ENCODE measurements around the gene SRPK3.
A peak's percentile ranks its signal among the peaks of the same experiment; 100 is the strongest.

The SRPK3 gene, protein sequence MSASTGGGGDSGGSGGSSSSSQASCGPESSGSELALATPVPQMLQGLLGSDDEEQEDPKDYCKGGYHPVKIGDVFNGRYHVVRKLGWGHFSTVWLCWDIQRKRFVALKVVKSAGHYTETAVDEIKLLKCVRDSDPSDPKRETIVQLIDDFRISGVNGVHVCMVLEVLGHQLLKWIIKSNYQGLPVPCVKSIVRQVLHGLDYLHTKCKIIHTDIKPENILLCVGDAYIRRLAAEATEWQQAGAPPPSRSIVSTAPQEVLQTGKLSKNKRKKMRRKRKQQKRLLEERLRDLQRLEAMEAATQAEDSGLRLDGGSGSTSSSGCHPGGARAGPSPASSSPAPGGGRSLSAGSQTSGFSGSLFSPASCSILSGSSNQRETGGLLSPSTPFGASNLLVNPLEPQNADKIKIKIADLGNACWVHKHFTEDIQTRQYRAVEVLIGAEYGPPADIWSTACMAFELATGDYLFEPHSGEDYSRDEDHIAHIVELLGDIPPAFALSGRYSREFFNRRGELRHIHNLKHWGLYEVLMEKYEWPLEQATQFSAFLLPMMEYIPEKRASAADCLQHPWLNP

DNA sequence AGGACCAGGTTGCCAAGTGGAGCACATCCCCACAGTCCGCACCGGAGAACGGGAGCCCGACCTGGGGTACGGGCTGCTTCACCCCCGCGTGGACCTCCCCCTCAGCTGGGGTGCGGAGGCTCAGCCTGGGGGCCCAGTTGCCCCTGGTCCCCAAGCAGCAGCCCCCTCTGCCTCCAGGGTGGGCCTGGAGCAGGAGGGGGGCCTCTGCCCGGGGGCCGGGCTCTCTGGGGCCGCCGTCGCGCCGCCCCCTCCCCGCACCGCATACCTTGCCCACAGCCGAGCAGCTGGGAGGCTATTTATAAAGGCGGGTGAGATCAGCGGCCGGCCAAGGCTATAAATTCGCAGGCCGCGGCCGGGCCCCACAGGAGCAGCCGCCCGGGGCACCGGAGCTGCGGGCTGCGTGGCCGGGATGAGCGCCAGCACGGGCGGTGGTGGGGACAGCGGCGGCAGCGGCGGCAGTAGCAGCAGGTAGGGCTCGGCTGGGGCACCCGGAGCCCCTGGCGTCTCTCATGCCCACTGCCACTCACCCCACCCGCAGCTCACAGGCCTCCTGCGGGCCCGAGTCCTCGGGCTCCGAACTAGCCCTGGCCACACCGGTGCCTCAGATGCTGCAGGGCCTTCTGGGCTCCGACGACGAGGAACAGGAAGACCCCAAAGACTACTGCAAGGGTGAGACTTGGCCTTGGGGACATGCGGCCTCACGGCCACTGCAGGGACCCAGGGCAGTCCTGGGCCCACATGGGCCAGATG lies at the start of gene SRPK3:
TSS of gene SRPK3 (plus strand) at position 364 of the 750 bp plus-strand sequence. CDS start at position 410, 46 bp downstream.
- Histone ChIP-seq H3K27me3 (peaks cover 0 to 42% (median 20%) of the 10 kb centered on the region in 11 experiments; a peak in 15 of 22 replicates), H3K9ac (peak within 1 kb of the TSS in 8 of 11 experiments; percentile 32 to 70 (median 58); a peak in 14 of 22 replicates), H3K36me3 (peaks cover 0 to 19% (median 7%) of the 10 kb centered on the region in 11 experiments; a peak in 8 of 22 replicates), H3K4me1 (peaks cover 24 to 63% (median 41%) of the 10 kb centered on the region in 10 experiments), H3K27ac (peak within 1 kb of the TSS in 8 of 11 experiments; percentile 29 to 64 (median 54); a peak in 15 of 22 replicates), H3K4me2 (peak within 1 kb of the TSS; percentile 56 to 92 (median 79)), H3K4me3 (peak within 1 kb of the TSS in 5 of 10 experiments; percentile 25 to 40 (median 38); a peak in 7 of 20 replicates), H3K9me3 (replicated peaks in 1 of 11) (peaks cover 0 to 47% (median 9%) of the 10 kb centered on the region in 11 experiments; a peak in 8 of 22 replicates), H4K20me1 (peaks cover 0 to 81% (median 14%) of the 10 kb centered on the region in 11 experiments; a peak in 14 of 22 replicates)
- TF ChIP-seq Cebpa-rat (IDR thresholded peaks at IDR 0.05): no peak

DNA sequence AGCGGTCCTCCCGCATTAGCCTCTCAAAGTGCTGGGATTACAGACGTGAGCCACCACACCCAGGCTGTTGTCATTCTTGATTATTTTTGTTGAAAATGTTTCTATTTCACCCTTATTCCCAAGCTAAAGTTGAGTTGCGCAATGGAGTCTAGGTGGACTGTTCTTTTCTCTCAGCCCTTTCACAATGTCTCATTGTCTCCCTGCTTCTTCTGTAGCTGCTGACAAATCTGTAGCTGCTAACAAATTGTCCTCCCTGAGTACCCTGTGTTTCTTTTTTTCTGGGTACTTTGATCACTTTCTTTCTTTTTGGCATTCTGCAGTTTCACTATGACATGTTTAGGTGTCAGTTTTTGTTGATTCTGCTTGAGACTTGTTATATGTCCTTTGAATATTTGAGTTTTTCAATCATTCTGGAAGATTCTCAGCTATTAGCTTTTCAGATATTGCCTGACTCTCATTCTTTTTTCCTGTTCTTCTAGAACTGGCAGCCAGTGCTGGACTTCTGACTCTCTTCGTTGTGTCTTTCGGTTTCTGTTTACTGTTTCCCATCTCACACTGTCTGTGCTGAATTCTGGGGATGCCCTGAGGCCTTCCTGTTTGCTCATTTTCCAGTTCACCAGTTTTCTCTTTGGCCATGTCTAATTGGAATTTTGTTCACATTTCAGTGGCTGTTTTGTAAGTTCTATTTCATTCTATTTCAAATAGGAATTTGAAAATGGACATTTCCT lies 49.6 kb upstream of the SRPK3 start:
- H4K20me1 ChIP-seq: peaks cover 3 to 75% (median 20%) of the 10 kb centered on the region in 11 experiments; a peak in 20 of 22 replicates
- peaks cover 43 to 94% (median 75%) of the 10 kb centered on the region in 10 experiments for H3K4me1 ChIP-seq
- H3K27me3 ChIP-seq: peaks cover 0 to 69% (median 35%) of the 10 kb centered on the region in 11 experiments; a peak in 15 of 22 replicates
- H3K9me3 ChIP-seq (replicated peaks in 1 of 11): peaks cover 21 to 88% (median 60%) of the 10 kb centered on the region in 11 experiments
- peak overlapping the region in 7 of 11 experiments; percentile 1 to 89 (median 62); a peak in 12 of 22 replicates for H3K4me2 ChIP-seq
- no peak overlapping the region for H3K9ac ChIP-seq
- peak overlapping the region in 6 of 11 experiments; percentile 32 to 76 (median 68); a peak in 9 of 22 replicates for H3K27ac ChIP-seq
- no peak overlapping the region for H3K4me3 ChIP-seq
- peak in 10 of 11 experiments; percentile 14 to 93 (median 72); a peak in 16 of 22 replicates for TF ChIP-seq Cebpa-rat (IDR thresholded peaks at IDR 0.05)
- peaks cover 25 to 50% (median 32%) of the 10 kb centered on the region in 11 experiments for H3K36me3 ChIP-seq

DNA sequence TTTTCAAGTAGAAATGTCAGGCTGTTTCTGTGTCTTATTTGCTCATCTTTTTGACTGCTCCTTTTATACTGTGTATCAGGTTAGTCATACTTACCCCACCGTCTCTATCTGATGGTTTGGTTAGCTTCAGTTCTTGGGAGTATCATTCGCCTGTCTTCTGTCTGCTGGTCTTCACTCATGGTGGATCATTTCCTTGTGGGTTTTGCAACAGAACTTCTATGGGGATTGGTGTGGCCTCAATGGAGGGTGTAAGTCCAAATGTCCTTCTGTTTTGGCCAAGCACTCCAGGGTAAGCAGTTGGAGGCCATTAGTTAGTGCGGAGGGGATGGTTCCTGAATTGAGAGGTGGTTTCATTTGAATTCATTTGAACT lies 49.0 kb upstream of the SRPK3 start:
- Histone ChIP-seq H3K36me3 (peaks cover 25 to 53% (median 34%) of the 10 kb centered on the region in 11 experiments), H3K4me1 (peaks cover 45 to 94% (median 76%) of the 10 kb centered on the region in 10 experiments), H3K4me2 (peak overlapping the region in 8 of 11 experiments; percentile 25 to 89 (median 58); a peak in 15 of 22 replicates), H3K9me3 (replicated peaks in 1 of 11) (peaks cover 21 to 83% (median 55%) of the 10 kb centered on the region in 11 experiments), H3K9ac (peak overlapping the region in 5 of 11 experiments; percentile 10 to 57 (median 43); a peak in 5 of 22 replicates), H3K4me3 (peak overlapping the region in 1 of 10 experiments; percentile 11; a peak in 1 of 20 replicates), H3K27me3 (peaks cover 0 to 71% (median 40%) of the 10 kb centered on the region in 11 experiments; a peak in 15 of 22 replicates), H3K27ac (peak overlapping the region in 9 of 11 experiments; percentile 32 to 76 (median 60); a peak in 16 of 22 replicates), H4K20me1 (peaks cover 9 to 81% (median 25%) of the 10 kb centered on the region in 11 experiments; a peak in 20 of 22 replicates)
- no peak for TF ChIP-seq Cebpa-rat (IDR thresholded peaks at IDR 0.05)

DNA sequence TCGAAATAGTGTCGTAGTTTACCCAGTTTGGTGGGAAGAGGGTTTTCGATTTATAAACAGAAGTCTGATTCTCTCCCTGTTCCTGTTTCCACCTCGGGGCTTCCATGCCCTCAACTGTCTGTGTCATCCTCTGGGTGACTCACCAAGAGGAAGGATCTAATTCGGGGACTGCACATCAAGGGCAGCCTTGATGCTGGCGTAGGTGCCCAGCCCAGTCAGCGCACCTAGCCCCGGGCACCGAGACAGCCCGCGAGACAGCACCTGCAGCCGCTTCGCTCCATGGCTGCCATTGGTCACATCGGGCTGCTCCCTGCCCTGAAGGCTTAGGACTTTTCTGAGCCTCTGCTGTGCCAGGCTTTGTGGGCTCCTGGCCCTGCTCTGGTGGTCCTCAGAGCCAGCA lies 48.4 kb upstream of the SRPK3 start:
- H3K4me1 ChIP-seq: peaks cover 44 to 90% (median 72%) of the 10 kb centered on the region in 10 experiments
- H3K9me3 ChIP-seq (replicated peaks in 1 of 11): peaks cover 21 to 77% (median 52%) of the 10 kb centered on the region in 11 experiments
- peaks cover 25 to 59% (median 39%) of the 10 kb centered on the region in 11 experiments for H3K36me3 ChIP-seq
- H3K9ac ChIP-seq: peak overlapping the region in 5 of 11 experiments; percentile 10 to 57 (median 43); a peak in 6 of 22 replicates
- no peak for TF ChIP-seq Cebpa-rat (IDR thresholded peaks at IDR 0.05)
- peak overlapping the region in 9 of 11 experiments; percentile 32 to 76 (median 60); a peak in 16 of 22 replicates for H3K27ac ChIP-seq
- peaks cover 12 to 82% (median 22%) of the 10 kb centered on the region in 11 experiments; a peak in 19 of 22 replicates for H4K20me1 ChIP-seq
- peak overlapping the region in 8 of 11 experiments; percentile 25 to 89 (median 58); a peak in 15 of 22 replicates for H3K4me2 ChIP-seq
- H3K4me3 ChIP-seq: 0 out of 20 replicates have a peak overlapping the region, but pooled peaks of 2 of the 10 experiments have one; percentile 9 to 11
- H3K27me3 ChIP-seq: peaks cover 0 to 72% (median 40%) of the 10 kb centered on the region in 11 experiments; a peak in 15 of 22 replicates

DNA sequence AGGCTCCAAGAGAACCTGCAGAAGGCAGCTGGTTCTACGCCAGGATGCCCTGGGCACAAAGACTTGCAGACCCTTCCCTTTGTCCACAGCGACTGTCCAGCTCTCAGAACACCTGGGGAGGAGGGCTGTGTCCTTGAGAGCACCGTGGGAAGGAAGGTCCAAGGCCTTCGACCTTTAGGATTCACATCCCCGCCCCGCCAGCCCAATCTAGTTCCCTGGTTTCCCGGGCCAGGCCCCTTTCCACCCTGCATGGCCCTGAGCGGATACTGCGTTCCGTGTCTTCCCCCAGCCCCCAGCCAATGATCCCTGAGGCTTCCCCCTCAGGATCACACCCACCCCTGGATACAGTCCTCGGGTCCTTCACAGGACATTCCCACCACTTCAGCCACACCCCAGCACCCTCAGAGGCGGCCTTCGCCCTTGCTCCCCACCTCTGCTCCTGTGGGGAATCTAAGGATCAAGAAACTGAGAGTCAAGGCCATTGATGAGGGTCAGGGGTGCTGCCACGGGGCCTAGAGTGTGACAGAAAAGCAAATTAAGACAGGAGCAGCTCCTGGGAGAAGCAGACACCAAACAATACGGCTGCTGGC lies 47.1 kb upstream of the SRPK3 start:
- H3K27ac ChIP-seq: peak overlapping the region in 4 of 11 experiments; percentile 8 to 60 (median 12); a peak in 4 of 22 replicates
- H3K4me1 ChIP-seq: peaks cover 41 to 84% (median 60%) of the 10 kb centered on the region in 10 experiments
- peaks cover 3 to 77% (median 25%) of the 10 kb centered on the region in 11 experiments; a peak in 19 of 22 replicates for H4K20me1 ChIP-seq
- H3K36me3 ChIP-seq: peaks cover 25 to 72% (median 41%) of the 10 kb centered on the region in 11 experiments
- TF ChIP-seq Cebpa-rat (IDR thresholded peaks at IDR 0.05): no peak
- H3K9ac ChIP-seq: no peak overlapping the region
- peaks cover 0 to 76% (median 48%) of the 10 kb centered on the region in 11 experiments; a peak in 16 of 22 replicates for H3K27me3 ChIP-seq
- H3K4me2 ChIP-seq: peak overlapping the region in 3 of 11 experiments; percentile 21 to 89 (median 32); a peak in 5 of 22 replicates
- H3K4me3 ChIP-seq: no peak overlapping the region
- H3K9me3 ChIP-seq (replicated peaks in 1 of 11): peaks cover 21 to 67% (median 51%) of the 10 kb centered on the region in 11 experiments

DNA sequence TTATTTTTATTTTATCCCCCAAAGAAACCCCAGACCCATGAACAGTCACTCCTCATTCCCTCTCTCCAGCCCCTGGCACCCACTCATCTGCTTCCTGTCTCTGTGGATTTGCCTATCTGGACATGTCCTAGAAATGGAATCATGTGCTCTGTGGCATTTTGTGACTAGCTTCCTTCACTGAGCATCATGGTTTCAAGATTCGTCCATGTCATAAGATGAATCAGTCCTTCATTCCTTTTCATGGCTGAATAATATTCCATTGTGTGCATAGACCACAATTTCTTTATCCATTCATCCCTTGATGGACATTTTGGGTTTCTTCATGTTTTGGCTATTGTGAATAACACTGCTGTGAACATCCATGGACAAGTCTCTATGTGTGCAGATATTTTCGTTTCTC lies 46.0 kb upstream of the SRPK3 start:
- peaks cover 42 to 84% (median 57%) of the 10 kb centered on the region in 10 experiments for H3K4me1 ChIP-seq
- TF ChIP-seq Cebpa-rat (IDR thresholded peaks at IDR 0.05): no peak
- H3K9me3 ChIP-seq (replicated peaks in 1 of 11): peaks cover 21 to 59% (median 48%) of the 10 kb centered on the region in 11 experiments
- peaks cover 0 to 84% (median 60%) of the 10 kb centered on the region in 11 experiments; a peak in 19 of 22 replicates for H3K27me3 ChIP-seq
- H3K36me3 ChIP-seq: peaks cover 17 to 68% (median 33%) of the 10 kb centered on the region in 11 experiments
- H3K4me3 ChIP-seq: no peak overlapping the region
- peak overlapping the region; percentile 17 to 66 (median 57); a peak in 17 of 22 replicates for H3K4me2 ChIP-seq
- H3K27ac ChIP-seq: no peak overlapping the region
- peaks cover 7 to 79% (median 30%) of the 10 kb centered on the region in 11 experiments; a peak in 20 of 22 replicates for H4K20me1 ChIP-seq
- H3K9ac ChIP-seq: no peak overlapping the region
